ACC112 (cell line): Measurements from ENCODE around the gene ZNF410.

Experiments used
- H2AFZ ChIP-seq: fragments of 200-600 bp; sonication (generic); one replicate; pipeline ENCODE4 v1.6.0; 2017; ENCODE audit warnings: antibody characterized with exemption, low read length; ENCODE audit not compliant: unreplicated experiment
- H3K27ac ChIP-seq: fragments of 200-600 bp; sonication (generic); 2 replicates; pipeline ENCODE4 v1.5.1; 2014; ENCODE audit warnings: low read depth, mild to moderate bottlenecking, antibody characterized with exemption, low read length, moderate library complexity
- H3K27me3 ChIP-seq: fragments of 200-600 bp; sonication (generic); 2 replicates; pipeline ENCODE4 v1.6.1; 2014; ENCODE audit warnings: mild to moderate bottlenecking, antibody characterized with exemption, low read length, moderate library complexity, mixed read lengths; ENCODE audit not compliant: insufficient read depth
- H3K36me3 ChIP-seq: fragments of 200-600 bp; sonication (generic); 2 replicates; pipeline ENCODE4 v1.6.1; 2016; ENCODE audit warnings: mild to moderate bottlenecking, antibody characterized with exemption, low read length, moderate library complexity, mixed read lengths; ENCODE audit not compliant: insufficient read depth
- H3K4me1 ChIP-seq: fragments of 200-600 bp; sonication (generic); one replicate; pipeline ENCODE4 v1.6.1; 2016; ENCODE audit warnings: low read length, mixed read lengths; ENCODE audit not compliant: insufficient read depth, unreplicated experiment, control insufficient read depth
- H3K4me3 ChIP-seq: fragments of 200-600 bp; sonication (generic); 2 replicates; pipeline ENCODE4 v1.5.1; 2014; ENCODE audit warnings: mild to moderate bottlenecking, low read depth, low read length
- H3K79me2 ChIP-seq: fragments of 200-600 bp; sonication (generic); one replicate; pipeline ENCODE4 v1.6.0; 2016; ENCODE audit warnings: low read length; ENCODE audit not compliant: control insufficient read depth, unreplicated experiment, insufficient read depth

ZNF410 gene

GRCh38 chr14:73949752-73950734, 63.4 kb downstream of the ZNF410 start, which contains the start of the genes COQ6 and FAM161B:
Gene COQ6 (plus strand): TSS chr14:73950302. CDS start chr14:73950333, 31 bp downstream.
Gene FAM161B (minus strand): TSS chr14:73950094. CDS start chr14:73950026, 68 bp downstream.
- Histone ChIP-seq H3K36me3 (peaks cover 6% of the 10 kb centered on the region; the same call in 1 of the 2 replicates), H3K27ac (peak within 1 kb of the TSS; percentile 79), H3K4me1 (peaks cover 7% of the 10 kb centered on the region), H2AFZ (peak within 1 kb of the TSS; percentile 59), H3K27me3 (no peaks in the 10 kb centered on the region), H3K79me2 (peaks cover 16% of the 10 kb centered on the region), H3K4me3 (peak within 1 kb of the TSS; percentile 80)

GRCh38 chr14:73953731-73954130, 67.1 kb downstream of the ZNF410 start:
- Histone ChIP-seq H3K4me3 (no peak overlapping the region), H2AFZ (no peak overlapping the region), H3K36me3 (peaks cover 14% of the 10 kb centered on the region; the same call in 1 of the 2 replicates), H3K27me3 (no peaks in the 10 kb centered on the region), H3K27ac (no peak overlapping the region), H3K4me1 (peaks cover 7% of the 10 kb centered on the region), H3K79me2 (peaks cover 16% of the 10 kb centered on the region)

- peaks cover 7% of the 10 kb centered on the region for H3K4me1 ChIP-seq
- H3K36me3 ChIP-seq: peaks cover 22% of the 10 kb centered on the region
- H3K79me2 ChIP-seq: peaks cover 13% of the 10 kb centered on the region
- no peak overlapping the region for H3K4me3 ChIP-seq
- no peak overlapping the region for H3K27ac ChIP-seq
- H3K27me3 ChIP-seq: no peaks in the 10 kb centered on the region
- H2AFZ ChIP-seq: no peak overlapping the region
Measured at GRCh38 chr14:73955674-73956073, 69.0 kb downstream of the ZNF410 start.

DNA sequence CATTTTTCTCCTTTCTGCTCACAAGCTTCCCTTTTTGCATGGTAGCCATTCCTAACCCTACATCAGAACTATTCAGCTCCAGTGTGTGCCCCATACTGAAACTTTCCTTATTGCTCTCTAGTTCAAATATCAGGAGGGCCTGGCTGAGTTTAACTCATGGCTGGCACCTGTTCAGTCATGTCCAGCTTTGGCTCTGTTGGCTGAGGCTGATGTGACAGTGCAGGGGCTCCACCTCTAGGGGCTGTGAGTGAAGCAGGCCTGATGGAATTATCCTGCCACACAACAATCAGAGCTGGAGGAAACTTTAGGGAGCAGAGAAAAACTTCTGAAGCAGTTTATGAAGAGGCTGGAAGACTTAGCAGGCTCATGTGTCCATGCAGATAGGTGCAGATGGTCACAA, 71.9 kb downstream of the ZNF410 start:
- peaks cover 28% of the 10 kb centered on the region for H3K36me3 ChIP-seq
- no peaks in the 10 kb centered on the region for H3K27me3 ChIP-seq
- H3K4me1 ChIP-seq: no peaks in the 10 kb centered on the region
- no peak overlapping the region for H2AFZ ChIP-seq
- H3K4me3 ChIP-seq: no peak overlapping the region
- no peaks in the 10 kb centered on the region for H3K79me2 ChIP-seq
- H3K27ac ChIP-seq: no peak overlapping the region

- Histone ChIP-seq H3K4me1 (no peaks in the 10 kb centered on the region), H3K36me3 (peaks cover 37% of the 10 kb centered on the region), H3K27ac (no peak overlapping the region), H3K79me2 (no peaks in the 10 kb centered on the region), H3K4me3 (no peak overlapping the region), H3K27me3 (no peaks in the 10 kb centered on the region), H2AFZ (no peak overlapping the region)
Measured at GRCh38 chr14:73961192-73961591, 74.5 kb downstream of the ZNF410 start.

GRCh38 chr14:73965216-73965615, 78.6 kb downstream of the ZNF410 start:
- no peaks in the 10 kb centered on the region for H3K79me2 ChIP-seq
- H3K27me3 ChIP-seq: no peaks in the 10 kb centered on the region
- H3K27ac ChIP-seq: no peak overlapping the region
- H3K4me3 ChIP-seq: no peak overlapping the region
- no peaks in the 10 kb centered on the region for H3K4me1 ChIP-seq
- H2AFZ ChIP-seq: no peak overlapping the region
- H3K36me3 ChIP-seq: peaks cover 27% of the 10 kb centered on the region

DNA sequence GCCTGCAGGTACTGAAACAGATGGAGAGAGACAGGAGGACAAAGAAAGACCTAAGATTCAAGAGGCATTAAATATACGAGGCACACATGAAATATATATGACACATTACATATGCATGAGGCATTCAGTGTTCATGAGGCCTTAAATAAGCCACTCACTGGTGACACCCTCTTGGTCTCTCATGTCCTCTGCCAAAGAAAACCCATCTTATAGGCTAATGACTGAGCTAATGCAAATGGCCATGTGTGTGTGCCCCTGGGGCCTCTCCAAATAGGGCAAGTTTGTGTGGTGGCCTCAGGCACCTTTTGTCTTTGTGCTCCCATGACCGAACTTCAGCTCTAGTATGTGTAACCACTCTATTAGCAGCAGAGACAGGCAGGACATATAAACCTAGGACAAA, 82.2 kb downstream of the ZNF410 start:
- Histone ChIP-seq H3K4me3 (no peak overlapping the region), H3K36me3 (peaks cover 13% of the 10 kb centered on the region; the same call in 1 of the 2 replicates), H2AFZ (no peak overlapping the region), H3K27me3 (no peaks in the 10 kb centered on the region), H3K27ac (no peak overlapping the region), H3K4me1 (no peaks in the 10 kb centered on the region), H3K79me2 (no peaks in the 10 kb centered on the region)

GRCh38 chr14:73973497-73973896, 86.8 kb downstream of the ZNF410 start:
- Histone ChIP-seq H2AFZ (no peak overlapping the region), H3K4me1 (no peaks in the 10 kb centered on the region), H3K79me2 (no peaks in the 10 kb centered on the region), H3K4me3 (no peak overlapping the region), H3K27ac (no peak overlapping the region), H3K36me3 (no peaks in the 10 kb centered on the region; the same call in 1 of the 2 replicates), H3K27me3 (no peaks in the 10 kb centered on the region)

GRCh38 chr14:73976125-73976524, 89.5 kb downstream of the ZNF410 start:
- Histone ChIP-seq H3K4me1 (no peaks in the 10 kb centered on the region), H3K27ac (no peak overlapping the region), H3K4me3 (no peak overlapping the region), H3K36me3 (no peaks in the 10 kb centered on the region; the same call in 1 of the 2 replicates), H2AFZ (no peak overlapping the region), H3K79me2 (no peaks in the 10 kb centered on the region), H3K27me3 (no peaks in the 10 kb centered on the region)

DNA sequence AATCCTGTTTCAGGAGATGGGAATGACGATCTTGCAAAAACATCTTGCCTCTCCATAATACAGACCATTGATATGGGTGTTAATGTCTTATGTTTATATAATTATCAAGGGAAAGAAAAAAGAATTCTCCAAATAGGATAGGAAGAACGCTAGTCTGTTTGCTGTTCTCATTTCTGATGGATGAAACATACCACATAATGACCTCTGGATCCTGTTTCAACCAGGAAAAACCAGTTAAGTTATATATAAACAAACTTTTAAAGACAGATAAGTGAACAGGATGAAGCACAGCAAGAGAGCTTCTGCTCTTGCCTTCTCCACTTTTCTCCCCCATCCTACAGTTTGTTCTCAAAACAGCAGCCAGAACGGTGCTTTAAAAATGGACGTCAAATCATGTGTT, 91.2 kb downstream of the ZNF410 start:
- Histone ChIP-seq H2AFZ (no peak overlapping the region), H3K27ac (no peak overlapping the region), H3K4me3 (no peak overlapping the region), H3K79me2 (no peaks in the 10 kb centered on the region), H3K36me3 (0 out of 2 replicates have a peak, but pooled peaks cover 2% of the 10 kb centered on the region), H3K4me1 (no peaks in the 10 kb centered on the region), H3K27me3 (no peaks in the 10 kb centered on the region)
